ENCODE measurements around the gene RSPRY1. TPM values are rescaled to one million over a fixed set of nuclear protein-coding genes. Genes with fewer than 3 reads are reported as not detected.
A peak's percentile ranks its signal among the peaks of the same experiment; 100 is the strongest.

Gene RSPRY1
- total and polyA plus RNA-seq, 8 donors = 32.5 to 46.8 (median 39.8) TPM

GRCh38 chr16:57244767-57245471, 58.8 kb downstream of the RSPRY1 start, which contains the start of gene ARL2BP:
ARL2BP (plus strand) TSS chr16:57245259; CDS start chr16:57245368, 109 bp downstream.
- peaks cover 6 to 20% of the 10 kb centered on the region in 2 donors for H3K4me1 ChIP-seq
- peak; percentile 95 to 100 (median 98) for DNase-seq
- H3K4me3 ChIP-seq = peak within 1 kb of the TSS; percentile 73 to 81
- peaks cover 0 to 33% of the 10 kb centered on the region in 2 donors for H3K36me3 ChIP-seq
- intact Hi-C loops (cut with DNase I) = no loop called here
- peak; percentile 97 for ATAC-seq
- peak within 1 kb of the TSS; percentile 91 to 95 for H3K27ac ChIP-seq
- no peaks in the 10 kb centered on the region for H3K27me3 ChIP-seq
- no peaks in the 10 kb centered on the region for H3K9me3 ChIP-seq
- TF ChIP-seq CTCF (IDR thresholded peaks at IDR 0.05) = peak in 1 of 2 donors; percentile 8

GRCh38 chr16:57245472-57246113, 59.5 kb downstream of the RSPRY1 start:
- Histone ChIP-seq H3K36me3 (peaks cover 0 to 40% of the 10 kb centered on the region in 2 donors), H3K27ac (peak overlapping the region; percentile 91 to 95), H3K4me3 (peak overlapping the region; percentile 73 to 81), H3K27me3 (no peaks in the 10 kb centered on the region), H3K9me3 (no peaks in the 10 kb centered on the region), H3K4me1 (peaks cover 6 to 20% of the 10 kb centered on the region in 2 donors)
- intact Hi-C loops (cut with DNase I) = no loop called here
- peak in 2 of 4 donors; percentile 33 to 63 for DNase-seq
- peak; percentile 45 for ATAC-seq
- TF ChIP-seq CTCF (IDR thresholded peaks at IDR 0.05) = no peak

GRCh38 chr16:57251352-57251751, 65.2 kb downstream of the RSPRY1 start:
- no peak for TF ChIP-seq CTCF (IDR thresholded peaks at IDR 0.05)
- Histone ChIP-seq H3K27ac (peak overlapping the region; percentile 26 to 53), H3K36me3 (peaks cover 0 to 97% of the 10 kb centered on the region in 2 donors), H3K4me3 (no peak overlapping the region), H3K9me3 (no peaks in the 10 kb centered on the region), H3K27me3 (no peaks in the 10 kb centered on the region), H3K4me1 (peaks cover 0 to 4% of the 10 kb centered on the region in 2 donors)
- intact Hi-C loops (cut with DNase I) = no loop called here
- ATAC-seq (no peak), DNase-seq (no peak)

GRCh38 chr16:57252148-57252721, 66.1 kb downstream of the RSPRY1 start:
- peak; percentile 86 for ATAC-seq
- DNase-seq = peak in 1 of 4 donors; percentile 75
- Histone ChIP-seq H3K36me3 (peaks cover 0 to 98% of the 10 kb centered on the region in 2 donors), H3K27me3 (no peaks in the 10 kb centered on the region), H3K9me3 (no peaks in the 10 kb centered on the region), H3K4me3 (no peak overlapping the region), H3K27ac (peak overlapping the region; percentile 26 to 53), H3K4me1 (no peaks in the 10 kb centered on the region)
- intact Hi-C loops (cut with DNase I) = no loop called here
- no peak for TF ChIP-seq CTCF (IDR thresholded peaks at IDR 0.05)

- no peak for TF ChIP-seq CTCF (IDR thresholded peaks at IDR 0.05)
- intact Hi-C loops (cut with DNase I) = no loop called here
- DNase-seq (no peak), ATAC-seq (peak; percentile 34)
- H3K9me3 ChIP-seq = no peaks in the 10 kb centered on the region
- peaks cover 0 to 96% of the 10 kb centered on the region in 2 donors for H3K36me3 ChIP-seq
- no peak overlapping the region for H3K27ac ChIP-seq
- no peaks in the 10 kb centered on the region for H3K27me3 ChIP-seq
- no peak overlapping the region for H3K4me3 ChIP-seq
- no peaks in the 10 kb centered on the region for H3K4me1 ChIP-seq
Observed at GRCh38 chr16:57253466-57253865, 67.3 kb downstream of the RSPRY1 start.
